ENCODE results near the gene TRIO.

The TRIO gene

GRCh38 chr5:14557203-14557770 is 414.1 kb downstream of the TRIO start:
- DNase-seq (ENCODE audit: low spot score), result no peak

GRCh38 chr5:14557791-14558415 is 414.8 kb downstream of the TRIO start:
- no peak for DNase-seq (ENCODE audit: low spot score)

All from iPS-NIHi11 (cell line).